Stimulated activated CD4-positive, alpha-beta T cell treated with anti-CD3 and anti-CD28 coated beads, TNF-alpha, amount 100 ng/mL, for 24 hours (primary cell): ENCODE results near the gene PHACTR1.
"Not testable (repeated sequence)": the region's sequence is repeated elsewhere in the genome, so short reads cannot be mapped to it uniquely, and the experiment has no call there.

ENCODE experiments used
- DNase-seq, 3 experiments: peaks; one replicate each; pipeline ENCODE4 v3.0.0-alpha.2; 2020; ENCODE audit warnings: low read depth in 3 of 3

The PHACTR1 gene

DNA sequence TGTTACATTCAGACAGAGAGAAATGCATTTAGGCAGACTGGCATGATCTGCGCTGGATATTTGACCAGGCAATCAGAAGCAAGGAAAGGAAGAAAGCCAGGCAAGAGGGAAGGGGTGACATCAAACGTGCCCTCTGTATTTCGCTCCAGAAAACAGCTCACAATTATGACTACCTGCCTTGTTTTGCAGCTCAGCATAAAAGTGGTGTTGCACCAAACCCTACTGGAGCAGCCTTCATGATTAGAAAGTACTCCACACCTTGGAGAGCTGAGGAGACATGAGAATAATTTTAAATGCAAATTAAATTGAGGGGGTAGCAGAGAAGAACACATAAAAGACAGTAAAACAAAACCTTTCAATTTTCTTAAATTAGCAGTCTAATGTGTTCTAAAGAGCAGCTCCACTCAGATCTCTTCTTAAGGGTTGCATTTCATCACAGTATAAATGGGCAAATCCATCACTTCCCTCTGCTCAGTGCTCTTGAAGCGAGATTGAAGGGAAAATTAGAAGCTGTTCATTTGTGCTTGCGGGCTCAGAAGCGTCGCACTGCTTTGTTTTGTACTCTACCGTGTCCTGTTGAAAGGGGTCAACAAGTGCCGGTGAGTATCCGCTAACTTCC, at the start of gene PHACTR1:
TSS of gene PHACTR1 (plus strand) at position 470 of the 619 bp plus-strand sequence.
- DNase-seq: no peak

DNA sequence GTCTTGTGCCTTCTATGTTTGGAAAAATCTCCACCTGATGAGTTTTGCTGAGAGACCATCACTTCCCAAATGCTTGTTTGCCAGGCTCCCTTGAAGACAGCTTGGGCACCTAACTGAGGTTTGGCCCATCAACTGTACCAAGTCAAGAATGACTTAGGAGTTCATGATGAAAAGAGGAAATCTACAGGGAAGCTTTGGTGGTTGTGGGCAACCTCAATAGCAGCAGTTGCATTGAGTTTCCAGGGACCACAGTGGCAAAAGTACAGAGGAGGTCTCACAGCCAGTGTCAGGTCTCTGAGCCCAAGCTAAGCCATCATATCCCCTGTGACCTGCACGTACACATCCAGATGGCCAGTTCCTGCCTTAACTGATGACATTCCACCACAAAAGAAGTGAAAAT, 49.7 kb upstream of the PHACTR1 start:
- DNase-seq: no peak

DNA sequence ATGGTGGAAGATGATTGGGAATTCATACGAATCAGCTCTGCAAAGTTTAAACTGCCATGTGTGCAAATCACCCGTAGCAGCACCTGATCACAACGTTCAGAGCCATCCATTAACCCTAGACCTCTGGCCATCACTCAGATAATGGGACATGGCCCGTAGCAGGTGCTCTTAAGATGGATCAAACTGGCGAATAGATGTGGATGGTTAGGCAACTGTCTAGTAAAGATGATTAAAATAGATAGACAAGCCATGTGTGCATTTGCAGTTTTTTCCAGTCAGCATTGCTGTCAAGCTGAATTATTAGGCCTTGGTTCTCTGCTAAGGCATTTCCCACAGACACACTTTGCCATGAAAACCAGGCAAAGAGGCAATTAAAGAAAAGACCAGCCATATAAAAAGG, 40.6 kb upstream of the PHACTR1 start:
- DNase-seq: no peak

DNA sequence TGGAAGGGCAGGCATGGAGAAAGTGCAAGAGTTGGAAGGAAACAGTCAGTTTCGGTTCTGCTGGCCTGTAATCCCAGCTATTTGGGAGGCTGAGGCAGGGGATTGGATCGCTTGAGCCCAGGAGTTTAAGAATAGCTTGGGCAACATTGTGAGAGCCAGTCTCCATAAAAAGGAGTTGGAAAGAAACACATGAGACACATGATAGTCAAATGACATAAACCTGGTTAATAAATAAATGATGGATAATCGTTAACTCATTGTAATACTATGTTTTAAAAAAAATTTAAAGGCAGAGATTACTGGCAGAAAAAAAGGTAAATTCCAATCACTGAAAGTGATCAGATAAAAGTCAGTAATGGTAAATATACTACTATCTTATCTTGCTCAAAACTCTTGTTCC, 37.2 kb upstream of the PHACTR1 start:
- no peak for DNase-seq

DNA sequence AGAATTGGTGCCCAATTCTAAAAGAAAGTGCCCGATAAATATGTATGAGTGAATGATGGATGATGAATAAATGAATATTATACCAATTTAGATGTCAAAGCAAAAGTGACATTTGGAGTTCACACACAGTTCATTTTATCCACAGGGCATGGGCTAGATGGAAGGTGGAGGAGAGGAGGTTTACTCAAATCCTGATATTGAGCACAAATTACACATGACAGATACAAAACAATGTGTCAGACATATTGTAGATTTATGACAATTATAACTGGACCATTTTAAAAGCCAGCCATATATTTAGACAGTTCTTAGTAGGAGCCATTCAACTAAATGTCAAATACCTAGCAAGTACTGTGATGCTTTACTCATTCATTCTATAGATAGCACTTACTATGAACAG, 23.4 kb upstream of the PHACTR1 start:
- DNase-seq: no peak

DNA sequence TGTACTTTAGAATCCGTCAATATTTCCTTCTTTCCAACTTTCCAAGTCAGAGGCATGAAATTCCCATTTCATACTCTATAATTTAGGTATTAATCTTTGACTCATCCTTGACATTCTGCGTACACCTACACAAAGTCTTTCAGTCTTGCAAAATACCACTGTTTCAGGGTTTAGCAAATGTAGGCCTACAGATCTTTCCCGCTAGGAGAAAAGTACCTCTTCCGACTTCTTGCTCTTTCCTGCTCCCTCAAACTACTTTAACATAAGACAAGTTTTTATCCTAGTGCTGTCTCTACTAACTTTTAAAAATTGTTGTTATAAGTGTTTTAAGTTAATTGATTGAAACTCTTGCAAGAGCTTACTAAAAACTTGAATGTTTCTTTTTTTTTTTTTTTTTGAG, 18.3 kb upstream of the PHACTR1 start:
- DNase-seq: no peak

DNA sequence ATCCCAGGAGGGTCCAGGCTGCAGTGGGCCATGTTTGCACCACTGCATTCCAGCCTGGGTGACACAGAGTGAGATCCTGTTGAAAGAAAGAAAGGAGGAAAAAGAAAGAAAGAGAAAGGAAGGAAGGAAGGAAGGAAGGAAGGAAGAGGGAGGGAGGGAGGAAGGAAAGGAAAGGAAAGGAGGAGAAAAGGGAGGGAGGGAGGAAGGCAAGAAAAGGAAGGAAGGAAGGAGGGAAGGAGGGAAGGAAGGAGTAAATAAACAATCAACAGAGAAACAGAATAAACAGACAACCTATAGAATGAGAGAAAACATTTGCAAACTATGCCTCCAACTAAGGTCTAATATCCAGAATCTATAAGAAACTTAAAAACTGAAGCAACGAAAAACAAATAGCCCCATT, 11.6 kb upstream of the PHACTR1 start:
- DNase-seq: no peak

DNA sequence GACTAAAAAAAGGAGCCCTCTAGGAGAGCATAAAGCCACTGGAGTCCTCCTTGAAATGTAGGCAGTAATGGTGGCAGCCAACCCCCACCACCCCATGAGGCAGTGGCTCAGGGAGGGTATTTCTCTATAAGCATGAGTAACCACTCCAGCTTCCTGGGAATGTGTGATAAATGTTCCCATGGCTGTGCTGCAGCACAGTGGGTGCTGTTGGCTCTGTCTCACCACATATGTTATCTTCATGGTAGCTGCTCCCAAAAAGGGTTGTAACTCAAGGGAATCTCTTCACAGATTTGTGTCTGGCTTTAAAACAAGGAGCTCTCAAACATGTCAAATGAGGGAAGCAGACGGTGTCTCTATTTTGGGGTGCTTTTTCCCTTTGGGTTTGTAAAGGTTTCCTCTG, 7.5 kb upstream of the PHACTR1 start:
- DNase-seq: no peak

DNA sequence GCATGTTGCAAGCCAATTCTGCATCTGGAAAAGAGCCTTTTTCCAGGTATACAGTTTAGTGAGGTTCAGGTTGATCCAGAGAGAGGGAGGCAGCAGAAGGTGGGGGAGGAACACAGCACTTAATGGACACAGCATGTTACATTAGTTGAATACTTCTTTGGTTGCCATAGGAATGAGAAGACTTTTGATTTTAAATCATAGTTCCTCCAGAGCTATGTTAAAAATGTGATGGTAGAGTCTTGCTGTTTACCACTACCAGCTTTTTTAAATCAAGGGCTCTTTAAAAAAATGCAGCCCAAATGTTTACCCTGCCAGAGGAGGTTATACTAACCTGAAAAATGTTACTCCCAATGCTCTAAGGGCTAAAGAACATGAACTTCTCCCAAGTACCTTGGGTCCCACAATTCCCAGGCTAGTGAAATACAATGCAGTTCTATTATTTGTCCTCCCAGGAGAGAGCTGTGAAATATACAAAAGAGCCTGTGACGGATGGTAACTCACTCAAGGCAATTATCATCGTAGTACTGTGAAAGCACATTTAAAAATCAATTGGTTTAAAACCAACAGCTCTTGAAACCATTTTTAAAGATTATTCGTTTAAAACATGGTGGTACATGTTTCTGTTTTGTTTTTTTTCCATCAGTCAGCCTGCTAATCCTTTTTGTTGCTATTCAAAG, 6.9 kb upstream of the PHACTR1 start:
- no peak for DNase-seq

DNA sequence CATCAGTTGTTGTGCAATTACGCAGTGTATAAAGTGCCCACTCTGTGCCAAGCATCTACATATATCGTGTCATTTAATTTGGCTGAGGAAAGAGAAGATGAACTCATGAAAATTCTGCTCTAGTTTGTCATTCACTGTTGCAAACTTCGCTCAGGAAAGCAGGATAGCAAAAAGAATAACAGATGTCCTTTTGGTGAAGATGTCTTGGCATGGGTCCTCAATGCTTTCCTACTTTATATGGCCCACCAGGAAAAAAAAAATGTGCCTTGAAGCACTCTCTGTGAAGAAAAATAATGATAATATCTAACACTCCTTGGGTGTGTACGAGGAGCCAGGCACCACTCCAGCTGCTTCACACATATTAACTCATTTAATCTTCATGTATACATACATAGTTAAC, 5.6 kb upstream of the PHACTR1 start:
- no peak for DNase-seq

DNA sequence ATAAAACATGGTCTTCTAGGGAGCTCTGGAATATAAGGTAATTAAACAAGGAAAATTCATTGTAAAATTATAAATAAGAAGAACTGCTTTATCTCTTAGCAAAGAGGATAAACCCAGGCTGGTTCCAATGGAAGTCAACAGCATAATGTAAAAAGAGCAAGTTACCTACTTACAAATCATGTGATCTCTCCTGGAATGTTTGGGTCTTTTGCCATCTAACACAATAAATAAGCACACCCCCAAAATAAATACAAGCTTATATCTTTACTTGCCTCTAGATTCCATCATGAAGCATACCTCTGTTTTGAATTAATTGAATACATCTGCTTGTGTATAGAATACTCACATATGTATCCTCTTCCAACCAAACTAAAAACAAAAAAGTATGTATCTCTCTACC, 2.5 kb upstream of the PHACTR1 start:
- DNase-seq: no peak

DNA sequence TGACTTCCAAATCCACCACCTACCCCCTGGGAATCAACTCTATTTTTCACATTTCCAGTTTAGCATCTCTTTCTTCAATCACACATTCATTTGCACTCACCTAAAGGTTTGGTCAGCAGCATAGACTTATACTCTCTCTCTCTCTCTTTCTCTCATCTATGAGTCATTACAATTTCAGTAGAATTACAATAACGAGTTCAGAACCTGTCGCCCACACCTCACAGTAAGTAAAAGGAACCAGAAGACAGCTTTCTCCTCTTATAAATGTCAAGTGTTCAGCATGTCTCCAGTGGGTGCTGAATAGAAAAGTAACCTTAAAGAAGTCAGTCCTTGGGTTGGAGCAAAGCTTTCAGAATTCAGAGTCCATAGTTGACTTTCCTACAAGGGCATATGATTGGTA, 1.1 kb upstream of the PHACTR1 start:
- no peak for DNase-seq

DNA sequence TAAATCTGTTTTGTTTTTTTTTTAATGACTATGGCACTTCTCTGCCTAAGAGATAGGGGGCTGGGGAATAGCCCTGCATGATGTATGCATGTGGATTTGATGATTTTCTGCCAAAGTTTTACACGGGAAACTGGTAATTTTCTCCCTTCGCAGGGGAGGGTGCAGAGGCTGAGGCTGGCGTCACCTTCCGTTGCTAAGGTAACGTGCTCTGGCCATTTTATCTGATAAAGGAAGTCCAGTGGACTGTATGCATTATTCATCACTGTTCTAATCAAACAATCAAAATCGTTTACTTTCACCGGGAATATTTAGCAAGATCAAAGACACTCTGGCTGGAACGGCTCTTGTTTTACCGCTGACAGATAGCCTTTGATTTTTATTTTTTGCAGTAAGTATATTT, 789 bp downstream of the PHACTR1 start:
- DNase-seq: no peak

DNA sequence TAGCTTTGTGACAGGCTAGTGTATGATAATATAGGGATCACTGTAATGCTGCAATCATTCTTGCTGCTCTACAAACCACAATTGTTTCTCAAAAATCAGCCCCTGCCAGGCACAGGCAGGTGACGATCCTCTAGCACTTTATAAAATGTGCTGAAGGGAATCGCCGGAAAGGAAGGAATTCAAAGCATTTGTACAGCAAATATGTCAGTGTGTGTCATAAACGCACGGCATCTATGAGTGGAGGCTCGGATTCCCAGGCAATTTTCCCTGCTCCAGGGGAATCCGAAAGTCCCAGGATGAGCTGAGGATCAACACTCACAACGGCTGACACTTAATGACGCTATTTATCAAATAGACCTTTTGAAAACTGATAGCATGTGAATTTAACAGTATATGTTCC, 1.4 kb downstream of the PHACTR1 start:
- no peak for DNase-seq

DNA sequence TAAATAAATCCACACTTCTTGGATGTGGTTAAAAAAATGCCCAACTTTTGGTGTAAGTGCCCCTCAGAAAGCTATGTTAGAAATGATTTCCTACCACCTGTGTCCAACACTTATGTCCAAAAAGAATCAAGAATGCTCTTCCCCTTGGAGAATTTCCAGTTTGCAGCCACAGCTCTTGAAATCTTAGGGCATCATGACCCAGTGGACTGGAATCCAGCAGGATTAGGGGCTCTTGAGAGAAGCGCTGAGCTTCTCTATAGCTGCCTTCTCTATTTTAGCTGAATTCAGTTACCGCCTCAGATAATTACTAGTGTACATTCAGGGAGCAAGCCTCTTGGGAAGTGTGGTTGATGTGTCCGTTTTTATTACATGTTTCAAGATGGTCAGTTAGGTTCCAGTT, 2.5 kb downstream of the PHACTR1 start:
- DNase-seq: no peak

DNA sequence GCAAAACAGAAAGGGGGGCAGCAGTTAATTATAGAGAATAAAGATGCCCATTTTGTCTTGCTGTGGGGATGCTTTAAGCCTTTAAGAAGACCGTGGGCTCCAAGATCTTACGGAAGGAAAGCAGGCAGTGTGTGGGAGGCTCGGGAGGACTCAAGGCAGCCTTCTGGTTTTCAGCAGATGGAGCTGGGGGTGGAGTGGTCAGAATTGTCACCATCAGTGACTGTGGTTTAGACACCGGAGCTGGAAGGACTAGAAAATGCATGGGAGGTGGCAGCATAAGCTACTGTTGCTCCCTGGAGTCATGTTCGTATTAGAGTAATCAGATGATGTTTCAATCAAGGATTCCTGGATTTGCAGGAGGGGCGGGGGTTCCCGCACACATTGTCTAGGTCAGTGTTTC, 3.7 kb downstream of the PHACTR1 start:
- DNase-seq: no peak

DNA sequence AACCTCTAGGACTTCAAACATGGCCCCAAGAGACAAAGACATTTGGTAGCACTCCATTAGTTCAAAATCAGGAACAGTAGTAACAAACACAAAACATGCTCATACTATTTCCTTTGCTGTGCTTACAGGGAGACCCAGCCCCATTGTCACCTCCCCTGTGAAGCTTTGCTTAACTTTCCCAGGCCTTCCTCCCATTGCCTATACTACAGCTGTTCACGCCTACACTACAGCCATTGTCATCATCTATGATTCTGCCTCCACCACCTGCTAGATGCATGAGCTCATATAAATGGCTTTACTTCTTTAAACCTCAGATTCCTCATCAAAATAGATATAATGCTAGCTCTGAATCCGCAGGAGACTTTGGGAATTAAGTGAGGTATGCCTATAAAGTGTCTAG, 8.7 kb downstream of the PHACTR1 start:
- no peak for DNase-seq

DNA sequence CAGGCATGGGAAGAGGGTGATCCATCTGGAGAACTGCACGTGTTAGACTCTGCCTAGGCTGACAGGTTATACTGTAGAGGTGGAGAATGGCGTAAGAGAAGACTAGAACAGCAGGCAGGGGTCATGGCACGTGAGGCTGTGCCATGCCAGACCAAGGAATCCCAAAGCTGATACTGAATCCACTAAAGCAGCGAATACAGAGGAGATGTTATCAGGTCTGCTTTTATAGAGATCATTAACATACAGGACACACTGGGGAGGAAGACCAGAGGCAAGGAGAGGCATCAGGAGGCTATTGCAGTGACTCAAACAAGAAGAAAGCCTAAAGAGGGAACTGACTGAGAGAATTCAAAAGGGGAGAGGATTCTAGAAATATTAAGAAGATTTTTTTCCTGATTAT, 12.9 kb downstream of the PHACTR1 start:
- no peak for DNase-seq

DNA sequence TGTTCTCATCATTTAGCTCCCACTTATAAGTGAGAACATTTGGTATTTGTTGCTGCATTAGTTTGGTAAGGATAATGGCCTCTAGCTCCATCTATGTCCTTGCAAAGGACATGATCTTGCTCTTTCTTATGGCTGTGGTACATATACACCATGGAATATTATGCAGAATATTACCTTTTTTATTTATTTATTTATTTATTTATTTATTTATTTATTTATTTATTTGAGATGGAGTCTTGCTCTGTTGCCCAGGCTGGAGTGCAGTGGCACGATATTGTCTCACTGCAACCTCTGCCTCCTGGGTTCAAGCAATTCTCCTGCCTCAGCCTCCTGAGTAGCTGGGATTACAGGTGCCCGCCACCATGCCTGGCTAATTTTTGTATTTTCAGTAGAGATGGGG, 14.2 kb downstream of the PHACTR1 start:
- not testable (repeated sequence) for DNase-seq

DNA sequence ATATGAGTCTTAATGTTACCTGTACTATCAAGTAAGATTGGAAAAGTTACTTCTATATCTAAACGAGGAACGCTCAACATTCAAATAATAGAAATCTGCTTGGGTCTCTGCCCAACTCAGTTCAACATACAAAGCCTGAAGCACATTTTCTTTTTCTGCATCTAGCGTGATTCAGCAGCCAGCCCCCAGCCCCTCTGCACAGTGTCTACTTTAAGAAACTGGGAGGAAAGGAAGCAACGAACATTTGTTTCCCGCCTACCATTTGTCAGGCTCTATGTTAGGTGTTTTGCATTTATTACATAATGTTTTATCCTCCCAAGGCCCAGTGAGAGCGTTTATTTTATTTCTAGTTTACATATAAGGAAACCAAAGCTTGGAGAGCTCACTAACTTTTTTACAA, 17.3 kb downstream of the PHACTR1 start:
- no peak for DNase-seq

DNA sequence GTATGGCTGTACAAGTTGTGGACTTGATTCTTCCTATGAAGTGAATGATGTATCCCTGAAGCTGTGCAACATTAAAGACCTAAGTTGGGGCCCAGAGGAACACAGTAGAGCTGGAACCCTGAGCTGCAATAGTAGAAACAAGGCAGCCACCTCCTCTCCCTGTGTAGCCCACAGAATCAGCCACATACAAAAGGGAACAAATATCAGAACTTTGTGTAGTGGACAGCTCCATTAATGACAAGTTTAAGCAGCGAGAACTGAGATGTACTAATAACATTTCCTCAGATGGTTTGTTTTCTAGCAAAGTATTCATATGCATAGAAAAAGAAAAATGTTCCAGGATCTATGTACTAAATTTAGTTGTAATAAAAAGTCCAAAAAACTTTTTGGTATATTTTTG, 19.2 kb downstream of the PHACTR1 start:
- no peak for DNase-seq

DNA sequence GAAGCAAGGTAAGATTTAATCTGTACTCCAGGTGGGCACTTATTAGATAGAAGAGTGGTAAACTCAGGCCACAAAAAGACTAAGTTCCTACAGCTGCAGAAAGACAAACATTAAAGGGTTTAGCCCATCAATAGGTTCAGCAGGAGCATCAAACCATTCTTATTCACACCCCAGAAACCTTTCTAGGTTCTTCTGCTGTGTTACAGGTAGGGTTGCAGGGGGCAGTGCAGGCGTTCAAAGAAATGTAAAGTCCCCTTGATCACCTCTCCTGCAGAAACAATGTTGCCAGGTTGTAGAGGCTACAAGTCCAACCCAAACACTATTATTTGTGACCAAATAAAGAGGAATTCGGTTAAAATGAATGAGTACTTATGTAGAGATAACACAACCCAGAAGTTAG, 31.8 kb downstream of the PHACTR1 start:
- no peak for DNase-seq

DNA sequence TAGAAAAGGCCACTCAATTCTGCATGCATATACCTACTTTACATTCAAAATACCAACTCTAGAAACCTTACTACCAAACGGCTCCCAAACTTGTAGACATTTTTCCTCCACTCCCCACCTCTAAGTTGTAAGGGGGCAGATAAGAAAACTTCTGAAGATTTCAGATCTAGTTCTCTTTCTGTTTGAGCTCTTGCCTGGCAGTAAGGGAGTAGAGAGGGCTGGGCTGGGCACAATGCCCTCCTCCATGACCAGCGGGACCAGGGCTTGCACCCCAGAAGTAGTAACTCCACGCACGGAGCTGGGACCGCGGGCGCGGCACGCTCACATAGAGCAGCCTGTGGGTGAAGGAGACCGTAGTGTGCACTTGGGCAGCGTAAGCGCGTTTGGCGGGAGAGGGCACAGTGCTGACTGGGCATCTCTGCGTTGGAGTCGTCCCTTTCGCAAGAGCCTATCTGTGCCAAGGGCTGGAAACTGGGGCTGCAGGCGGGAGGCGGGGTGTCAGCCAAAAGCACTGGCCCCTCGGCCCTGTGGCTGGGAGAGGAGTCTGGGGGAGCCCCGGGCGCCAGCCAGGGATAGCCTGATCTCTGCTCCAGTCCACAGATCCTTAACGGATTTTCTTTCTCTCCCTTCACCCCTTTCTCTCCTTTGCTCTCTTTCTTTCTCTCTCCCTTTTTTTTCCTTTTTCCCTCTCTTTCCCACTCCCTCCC, 32.4 kb downstream of the PHACTR1 start:
- no peak for DNase-seq
